Activated naive CD4-positive, alpha-beta T cell treated with anti-CD3 and anti-CD28 coated beads, Interleukin-2, amount 50 U/mL, for 72 hours (primary cell): ENCODE results near the gene CTSL. TPM values are rescaled to one million over a fixed set of nuclear protein-coding genes. Genes with fewer than 3 reads are reported as not detected.

ENCODE experiments used
- ATAC-seq, 2 donors: fragments of 150-1000 bp; cut with Tn5 transposase; 2 replicates each; pipeline ENCODE4 v1.10.0; 2021; ENCODE audit warnings: mild to moderate bottlenecking in 2 of 2, moderate library complexity in 2 of 2
- DNase-seq, 2 donors: peaks; one replicate each; pipeline ENCODE4 v3.0.0; 2021 to 2022; ENCODE audit warnings: low spot score in 2 of 2
- H3K27ac Mint-ChIP-seq, 2 donors: one replicate each; pipeline ENCODE4 v1.8.0; 2022; ENCODE audit warnings: mild to moderate bottlenecking in 2 of 2, mixed read lengths in 2 of 2
- H3K36me3 Mint-ChIP-seq, 2 donors: one replicate each; pipeline ENCODE4 v1.8.0; 2022; ENCODE audit warnings: mixed read lengths in 2 of 2
- H3K9me3 Mint-ChIP-seq, 2 donors: one replicate each; pipeline ENCODE4 v1.8.0; 2022; ENCODE audit warnings: mixed read lengths in 2 of 2
- total RNA-seq, 2 donors: library from RNA; stranded (reverse); gene quantifications; one replicate each; pipeline ENCODE4 v1.2.3, GENCODE V29; 2022

CTSL gene
- 1 to 10 TPM; 5.2 to 6.7 TPM for total RNA-seq

DNA sequence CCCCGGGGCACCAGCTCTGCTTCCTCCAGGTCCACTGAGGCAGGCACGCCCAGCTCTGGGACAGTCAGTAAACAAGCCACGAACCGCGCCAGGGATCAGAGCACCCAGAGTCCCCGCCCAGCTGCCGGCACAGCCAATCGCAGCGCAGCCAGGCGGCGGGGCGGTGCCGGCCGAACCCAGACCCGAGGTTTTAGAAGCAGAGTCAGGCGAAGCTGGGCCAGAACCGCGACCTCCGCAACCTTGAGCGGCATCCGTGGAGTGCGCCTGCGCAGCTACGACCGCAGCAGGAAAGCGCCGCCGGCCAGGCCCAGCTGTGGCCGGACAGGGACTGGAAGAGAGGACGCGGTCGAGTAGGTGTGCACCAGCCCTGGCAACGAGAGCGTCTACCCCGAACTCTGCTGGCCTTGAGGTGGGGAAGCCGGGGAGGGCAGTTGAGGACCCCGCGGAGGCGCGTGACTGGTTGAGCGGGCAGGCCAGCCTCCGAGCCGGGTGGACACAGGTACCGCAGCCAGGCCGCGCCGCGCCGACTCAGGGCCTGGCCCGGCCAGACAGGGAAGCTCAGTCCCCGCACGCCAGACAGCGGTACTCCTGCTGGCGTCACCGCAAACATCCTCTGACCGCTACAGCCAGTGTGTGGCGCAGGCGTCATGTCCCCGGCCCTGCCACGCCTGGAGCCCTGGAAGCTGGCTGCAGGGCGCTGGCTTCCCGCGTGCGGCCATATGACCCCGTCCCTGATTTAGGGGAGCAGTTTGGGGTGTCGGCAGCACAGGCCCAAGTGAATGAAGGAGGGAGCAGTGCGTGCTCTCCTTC is at the start of gene CTSL:
TSS of gene CTSL (plus strand) at position 220 of the 810 bp plus-strand sequence. CDS start 1,485 bp downstream, outside the sequence.
- H3K27ac Mint-ChIP-seq = peak within 1 kb of the TSS; percentile 77 to 79
- H3K9me3 Mint-ChIP-seq = no peaks in the 10 kb centered on the region
- DNase-seq (peak; percentile 35 to 66), ATAC-seq (peak; percentile 88 to 91)
- peaks cover 0 to 15% of the 10 kb centered on the region in 2 donors for H3K36me3 Mint-ChIP-seq

DNA sequence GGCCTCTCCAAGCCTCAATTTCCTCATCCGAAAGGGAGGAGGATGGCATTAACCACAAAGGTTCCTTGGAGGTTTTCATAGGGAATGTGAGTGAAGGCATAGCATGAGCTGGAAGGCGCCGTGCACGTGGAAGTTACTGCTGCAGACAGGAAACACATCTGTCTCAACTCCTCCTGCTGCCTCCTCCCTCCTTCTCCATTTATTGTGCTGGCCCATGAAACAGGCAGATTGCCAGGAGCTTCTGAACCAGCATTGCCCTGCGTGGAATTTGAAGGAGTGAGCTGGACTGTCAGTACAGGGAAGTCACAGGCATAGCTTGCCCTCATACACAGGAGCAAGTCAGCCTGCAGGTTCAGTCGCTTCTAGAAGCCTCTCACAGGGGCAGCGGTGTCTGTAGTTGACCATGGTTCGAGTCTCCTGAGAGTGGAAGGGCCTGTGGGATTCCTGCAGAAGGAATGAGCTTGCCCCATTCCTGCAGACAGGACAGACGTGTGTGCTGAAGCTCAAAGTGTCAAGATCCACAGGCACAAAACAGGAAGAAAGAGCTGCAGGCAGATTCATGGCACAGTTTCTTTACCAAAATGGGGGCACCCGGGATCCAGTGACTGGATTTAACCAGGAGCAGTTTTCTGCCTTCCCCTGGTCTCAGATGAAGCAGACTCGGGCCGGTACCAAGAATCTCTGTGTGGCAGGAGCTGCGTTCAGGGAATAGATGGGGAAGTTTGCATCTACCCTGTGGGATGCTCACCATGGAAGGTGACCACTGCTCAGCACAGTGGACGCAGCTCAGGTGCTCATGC is 48.7 kb upstream of the CTSL start:
- DNase-seq (no peak), ATAC-seq (no peak)
- no peaks in the 10 kb centered on the region for H3K36me3 Mint-ChIP-seq
- H3K27ac Mint-ChIP-seq = no peak overlapping the region
- H3K9me3 Mint-ChIP-seq = no peaks in the 10 kb centered on the region

DNA sequence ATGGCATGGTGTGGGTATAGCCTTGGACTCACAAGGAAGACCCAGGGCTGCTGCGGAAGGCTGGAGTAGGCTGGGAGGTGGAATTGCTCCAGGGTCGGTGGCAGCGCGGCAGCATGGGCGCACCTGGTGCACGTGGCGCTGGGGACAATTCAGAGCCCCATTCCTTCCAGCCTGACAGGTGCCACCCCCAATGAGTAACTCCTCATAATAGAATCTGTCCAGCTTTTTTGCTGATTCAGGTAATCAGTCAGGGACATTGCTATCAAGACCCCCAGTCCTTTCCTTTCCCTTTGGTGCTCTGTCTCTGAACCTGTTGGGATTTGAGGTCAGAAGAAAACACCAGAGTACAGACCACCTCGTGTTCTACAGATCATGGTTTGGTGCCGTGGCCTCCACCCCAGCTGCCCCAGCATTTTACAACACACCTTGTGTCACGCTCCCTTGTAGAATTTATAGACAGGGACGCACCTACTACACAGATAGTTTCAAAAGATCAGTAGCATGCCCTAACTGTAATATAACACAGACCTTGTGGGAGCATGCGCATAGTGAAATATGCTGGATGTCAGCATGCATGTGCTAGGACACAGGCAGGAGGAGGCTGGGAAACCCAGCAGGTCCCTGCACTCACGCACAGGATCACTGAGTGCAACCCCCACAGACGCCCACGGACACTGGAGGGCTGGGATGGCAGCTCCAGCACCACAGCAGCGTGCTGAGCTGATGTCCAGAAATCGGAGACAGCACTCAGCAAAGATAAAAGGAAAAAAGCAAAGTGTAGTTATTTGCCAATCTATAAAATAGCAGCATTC is 47.9 kb upstream of the CTSL start:
- Mint-ChIP-seq H3K36me3 (no peaks in the 10 kb centered on the region), H3K27ac (no peak overlapping the region), H3K9me3 (no peaks in the 10 kb centered on the region)
- ATAC-seq = no peak
- DNase-seq = no peak

DNA sequence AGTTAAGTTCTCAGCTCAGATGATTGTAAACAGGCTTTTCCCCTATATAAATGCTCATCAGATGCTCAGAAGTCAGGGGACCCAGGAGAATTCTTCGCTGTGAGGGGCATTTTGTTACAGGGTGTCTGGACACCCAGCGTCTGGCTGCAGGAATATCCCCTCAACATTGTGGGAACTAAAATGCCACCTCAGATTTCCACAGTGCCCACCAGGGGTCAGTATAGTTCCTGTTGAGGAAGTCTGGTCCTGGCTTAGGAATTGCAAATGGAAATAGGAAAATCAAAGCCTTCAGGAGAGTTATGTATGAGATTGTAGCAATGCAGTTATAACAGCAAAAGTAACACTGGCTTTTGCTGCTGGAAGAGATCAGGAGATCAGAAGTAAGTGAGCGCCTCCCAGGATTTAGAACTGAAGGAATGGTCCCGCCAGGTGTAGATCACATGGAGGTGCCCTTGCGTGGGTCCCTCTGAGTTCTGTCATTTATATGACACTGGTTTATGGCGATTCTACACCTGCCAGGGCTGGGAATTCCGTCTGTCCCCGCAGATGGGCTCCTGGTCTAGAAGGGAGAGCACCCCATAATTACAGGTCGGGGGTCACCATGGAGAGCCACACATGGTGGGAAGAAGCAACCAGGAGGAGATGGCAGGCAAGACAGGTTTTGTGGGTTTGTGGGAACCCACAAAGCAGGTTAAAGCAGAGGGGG is 47.1 kb upstream of the CTSL start:
- DNase-seq = peak in 1 of 2 donors; percentile 35
- Mint-ChIP-seq H3K36me3 (no peaks in the 10 kb centered on the region), H3K27ac (no peak overlapping the region), H3K9me3 (no peaks in the 10 kb centered on the region)
- ATAC-seq = no peak

DNA sequence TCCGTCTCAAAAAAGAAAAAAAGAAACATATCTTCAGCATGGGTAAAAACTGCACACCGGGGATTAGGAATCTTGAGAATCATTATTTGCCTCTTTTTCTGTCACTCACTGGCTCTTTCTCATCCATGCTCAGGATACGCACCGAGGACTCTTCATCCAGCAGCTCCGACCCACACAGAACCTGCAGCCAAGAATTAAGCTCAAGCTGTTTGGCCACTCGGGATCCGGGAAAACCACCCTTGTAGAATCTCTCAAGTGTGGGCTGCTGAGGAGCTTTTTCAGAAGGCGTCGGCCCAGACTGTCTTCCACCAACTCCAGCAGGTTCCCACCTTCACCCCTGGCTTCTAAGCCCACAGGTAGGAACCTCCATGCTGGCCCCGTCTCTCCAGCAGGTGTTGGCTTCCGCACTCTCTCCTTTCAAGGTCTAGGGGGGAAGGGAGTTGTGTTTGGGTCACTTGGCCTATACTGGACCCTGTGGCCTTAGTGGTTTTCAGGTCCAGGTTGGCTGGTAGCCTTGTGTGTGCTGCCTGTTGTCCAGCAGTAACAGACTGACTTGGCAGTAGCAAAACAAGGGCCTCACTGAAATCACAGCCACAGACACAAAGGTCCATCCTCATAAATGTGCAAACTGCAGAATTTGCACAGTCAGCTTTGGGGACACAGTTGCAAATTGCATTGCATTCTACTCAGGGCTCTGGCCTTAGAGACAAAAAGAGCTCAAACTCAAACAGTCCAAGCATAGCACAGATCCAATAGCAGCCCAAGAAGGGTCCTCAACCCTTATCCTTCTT is 44.5 kb upstream of the CTSL start:
- no peak for ATAC-seq
- H3K9me3 Mint-ChIP-seq = no peaks in the 10 kb centered on the region

DNA sequence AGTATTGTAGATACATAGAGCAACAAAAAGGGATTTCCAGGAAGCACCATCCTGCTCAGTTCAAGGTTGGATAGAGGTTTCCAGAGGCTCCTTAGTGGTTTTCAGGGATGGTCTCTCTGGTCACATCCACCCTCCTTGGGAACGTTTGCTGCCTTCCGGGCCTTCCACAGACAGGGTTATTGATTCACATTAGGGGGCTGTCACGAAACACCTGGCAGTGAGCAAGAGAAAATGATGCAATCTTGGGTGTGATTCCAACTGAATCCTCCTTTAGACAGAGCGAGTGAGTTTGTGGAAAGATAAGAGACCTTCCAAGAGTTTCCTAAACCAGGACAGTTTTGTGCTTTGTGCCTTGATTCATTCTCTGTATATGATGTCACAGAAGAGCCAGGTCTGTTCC is 43.8 kb upstream of the CTSL start:
- ATAC-seq = no peak

More for the DNA sequence above, 44.5 kb upstream of the CTSL start:
- H3K36me3 Mint-ChIP-seq = no peaks in the 10 kb centered on the region
- no peak for DNase-seq
- H3K27ac Mint-ChIP-seq = no peak overlapping the region

DNA sequence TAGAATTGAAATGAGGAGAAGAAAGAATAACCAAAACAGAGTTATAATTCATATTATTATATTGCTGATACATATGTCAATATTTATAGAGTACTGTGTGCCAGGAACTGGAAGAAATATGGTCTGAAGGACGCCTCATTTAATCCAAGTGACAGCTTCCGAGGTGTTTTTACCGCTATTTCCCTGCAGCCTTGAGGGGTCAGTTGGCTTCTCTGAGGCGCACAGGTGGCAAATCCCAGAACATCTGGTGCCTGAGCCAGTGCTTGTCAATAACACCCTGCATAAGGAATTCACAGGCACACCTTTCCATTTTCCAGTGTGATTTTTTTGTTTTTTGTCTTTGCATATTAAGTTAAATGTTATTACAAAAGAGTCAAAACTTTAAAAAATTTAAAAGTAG is 43.3 kb upstream of the CTSL start:
- no peak for DNase-seq

More for the DNA sequence above, 43.8 kb upstream of the CTSL start:
- no peaks in the 10 kb centered on the region for H3K9me3 Mint-ChIP-seq
- H3K36me3 Mint-ChIP-seq = no peaks in the 10 kb centered on the region
- DNase-seq = no peak
- H3K27ac Mint-ChIP-seq = no peak overlapping the region

DNA sequence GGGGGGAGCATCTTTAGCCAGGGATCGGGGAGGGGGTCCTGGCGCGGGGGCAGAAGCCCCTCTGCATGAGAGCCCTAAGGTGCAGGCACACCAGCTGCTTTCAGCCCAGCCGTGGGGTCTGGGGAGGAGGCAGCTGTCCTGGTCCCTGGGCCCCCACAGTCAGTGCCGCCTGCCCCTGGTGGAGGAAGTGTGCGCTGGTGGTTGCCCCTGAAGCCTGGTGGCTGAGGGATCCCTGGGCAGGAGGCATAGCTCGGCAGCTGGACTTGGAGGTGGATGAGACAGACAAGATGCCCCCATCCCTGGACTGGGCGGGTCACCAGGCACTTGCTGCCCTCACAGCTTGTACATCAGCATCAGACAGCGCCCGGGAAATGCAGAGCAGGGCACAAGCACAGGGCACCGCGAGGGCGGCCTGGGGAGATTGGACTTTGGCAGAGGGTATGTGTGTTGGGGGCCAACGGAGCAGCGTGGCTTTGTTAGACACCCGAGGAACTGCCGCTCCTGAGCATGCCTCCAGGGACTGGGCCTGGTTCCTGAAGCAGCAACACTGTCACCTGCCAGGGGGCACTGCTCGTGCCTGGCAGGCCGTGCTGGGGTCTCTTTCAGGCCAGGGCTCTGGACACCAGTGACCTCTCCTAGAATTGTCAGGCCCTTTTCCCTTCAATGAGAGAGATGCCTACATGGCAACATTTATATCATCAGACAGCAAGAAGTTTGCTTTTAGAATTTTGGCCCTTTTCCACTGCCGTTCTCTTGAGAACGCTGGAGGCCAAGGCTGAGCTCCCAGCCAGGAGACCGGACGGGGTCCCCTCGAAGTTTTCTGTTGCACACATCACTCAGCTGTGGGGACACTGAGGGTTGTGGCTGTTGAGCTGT is 41.9 kb upstream of the CTSL start:
- Mint-ChIP-seq H3K27ac (no peak overlapping the region), H3K9me3 (no peaks in the 10 kb centered on the region), H3K36me3 (no peaks in the 10 kb centered on the region)
- no peak for ATAC-seq
- no peak for DNase-seq

More for the DNA sequence above, 43.3 kb upstream of the CTSL start:
- Mint-ChIP-seq H3K27ac (no peak overlapping the region), H3K9me3 (no peaks in the 10 kb centered on the region), H3K36me3 (no peaks in the 10 kb centered on the region)
- no peak for ATAC-seq

DNA sequence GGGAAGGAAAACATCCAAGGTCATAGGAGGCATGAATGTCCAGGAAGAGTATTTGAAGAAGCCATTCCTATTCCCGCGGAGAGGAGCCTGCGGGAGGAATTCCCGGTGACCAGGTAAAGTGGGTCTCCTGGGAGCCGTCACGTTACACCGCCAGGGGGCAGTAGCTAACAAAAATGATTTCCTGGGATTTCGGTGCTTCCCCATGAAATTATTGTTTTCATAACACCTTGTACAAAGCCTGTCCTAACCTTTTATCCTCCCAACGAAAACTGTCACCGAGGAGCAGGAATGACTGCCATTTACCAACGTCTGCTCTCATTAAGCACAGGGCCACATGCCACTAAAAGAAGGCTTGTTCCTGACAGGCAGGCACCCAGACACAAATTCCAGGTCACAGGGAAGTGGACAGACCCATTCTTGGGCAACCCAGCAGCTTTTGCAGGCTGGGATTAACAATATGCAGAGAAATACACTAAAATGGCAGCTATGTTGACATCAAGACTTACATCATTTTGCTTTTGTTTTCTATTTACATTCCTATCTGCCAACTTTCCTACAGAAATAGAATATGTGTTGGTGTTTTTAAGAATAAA is 41.2 kb upstream of the CTSL start:
- ATAC-seq (no peak), DNase-seq (no peak)
- H3K27ac Mint-ChIP-seq = no peak overlapping the region
- peaks cover 0 to 7% of the 10 kb centered on the region in 2 donors for H3K36me3 Mint-ChIP-seq
- peaks cover 0 to 6% of the 10 kb centered on the region in 2 donors for H3K9me3 Mint-ChIP-seq

DNA sequence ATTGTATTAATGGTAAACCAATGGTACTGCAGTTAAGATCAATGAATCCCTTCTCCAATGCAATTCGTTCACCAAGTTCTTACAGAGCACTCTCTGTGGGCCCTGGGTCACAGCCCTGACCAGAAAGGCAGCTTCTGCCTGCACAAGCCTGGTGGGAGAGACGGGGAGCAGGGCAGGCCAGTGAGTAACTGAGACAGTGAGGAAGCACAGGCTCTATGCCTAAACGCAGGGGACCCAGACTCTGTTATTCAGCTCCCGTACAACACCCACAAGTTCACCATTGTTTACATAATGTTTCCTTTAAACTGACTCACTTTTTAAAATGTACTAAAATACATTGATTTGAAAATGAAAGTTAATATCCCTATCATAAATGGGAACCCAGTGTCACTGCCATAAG is 40.5 kb upstream of the CTSL start:
- DNase-seq (no peak), ATAC-seq (peak; percentile 30 to 50)
- H3K27ac Mint-ChIP-seq = peak overlapping the region in 1 of 2 donors; percentile 65
- H3K9me3 Mint-ChIP-seq = peaks cover 0 to 6% of the 10 kb centered on the region in 2 donors
- H3K36me3 Mint-ChIP-seq = peaks cover 0 to 7% of the 10 kb centered on the region in 2 donors

DNA sequence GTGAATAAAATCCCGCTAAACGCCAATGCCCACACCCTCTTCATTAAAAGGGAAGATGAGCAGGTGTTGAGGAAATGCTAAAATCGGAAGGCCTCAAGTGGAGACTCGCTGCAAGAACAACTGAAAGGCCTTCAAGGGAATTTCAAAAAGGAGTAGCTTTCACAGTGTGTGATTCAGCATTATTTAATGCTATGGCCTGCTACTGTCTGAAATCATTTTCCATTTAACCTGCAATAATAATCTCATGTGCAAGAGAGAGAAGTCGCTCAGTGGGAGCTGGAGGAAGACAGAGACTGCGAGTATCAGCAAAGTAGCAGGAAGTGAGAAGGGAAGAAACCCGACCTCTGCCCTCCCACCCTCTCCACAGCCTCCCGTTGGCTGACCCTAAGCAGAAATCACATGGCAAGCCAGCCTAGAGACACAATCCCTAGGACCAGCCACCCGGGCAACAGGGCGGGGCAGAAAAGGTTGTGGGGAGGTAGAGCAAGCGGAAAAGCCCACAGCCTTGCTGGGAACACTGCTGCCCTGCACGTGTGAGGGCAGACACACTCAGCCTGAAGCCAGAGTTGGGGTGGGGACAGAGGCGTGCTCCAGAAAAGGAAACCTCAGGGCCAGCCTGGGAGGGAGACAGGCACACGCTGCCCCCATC is 39.9 kb upstream of the CTSL start:
- H3K27ac Mint-ChIP-seq = peak overlapping the region in 1 of 2 donors; percentile 65

DNA sequence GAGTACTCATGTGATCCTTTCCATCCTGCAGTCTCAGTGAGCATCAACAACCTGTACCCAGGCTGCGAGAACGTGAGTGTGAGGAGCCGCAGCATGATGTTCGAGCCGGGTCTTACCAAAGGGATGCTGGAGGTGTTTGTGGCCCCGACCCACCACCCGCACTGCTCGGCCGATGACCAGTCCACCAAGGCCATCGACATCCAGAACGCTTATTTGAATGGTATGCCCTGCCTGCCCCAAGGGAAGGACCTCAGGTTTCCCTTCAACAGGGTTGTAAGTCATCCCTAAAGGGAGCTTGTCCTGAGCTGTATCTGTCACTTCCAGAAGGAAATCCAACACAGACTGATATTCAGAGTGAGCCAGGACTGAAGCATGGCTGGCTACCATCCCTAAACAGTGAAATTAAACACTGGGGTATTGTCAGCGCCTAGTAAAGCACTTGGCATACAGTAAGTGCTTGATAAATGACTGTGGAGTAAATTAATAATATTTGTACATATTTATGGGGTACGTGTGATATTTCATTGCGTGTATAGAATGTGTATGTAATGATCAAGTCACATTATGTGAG is 39.3 kb upstream of the CTSL start:
- Mint-ChIP-seq H3K27ac (peak overlapping the region in 1 of 2 donors; percentile 65), H3K36me3 (peaks cover 0 to 10% of the 10 kb centered on the region in 2 donors), H3K9me3 (peaks cover 0 to 6% of the 10 kb centered on the region in 2 donors)
- no peak for ATAC-seq
- no peak for DNase-seq

More for the DNA sequence above, 39.9 kb upstream of the CTSL start:
- no peak for DNase-seq
- peaks cover 0 to 7% of the 10 kb centered on the region in 2 donors for H3K36me3 Mint-ChIP-seq
- peaks cover 0 to 6% of the 10 kb centered on the region in 2 donors for H3K9me3 Mint-ChIP-seq
- peak in 1 of 2 donors; percentile 50 for ATAC-seq

DNA sequence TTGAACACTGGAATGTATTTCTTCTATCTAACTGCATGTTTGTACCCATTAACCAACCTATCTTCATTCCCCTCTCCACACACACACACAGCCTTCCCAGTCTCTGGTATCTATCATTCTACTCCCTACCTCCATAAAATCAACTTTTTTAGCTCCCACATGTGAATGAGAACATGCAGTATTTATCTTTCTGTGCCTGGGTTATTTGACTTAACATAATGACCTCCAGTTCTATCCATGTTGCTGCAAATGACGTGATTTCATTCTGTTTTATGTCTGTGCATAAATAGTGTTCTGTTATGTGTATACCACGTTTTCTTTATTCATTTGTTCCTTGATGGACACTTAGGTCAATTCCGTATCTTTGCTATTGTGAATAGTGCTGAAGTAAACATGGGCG is 38.7 kb upstream of the CTSL start:
- ATAC-seq = no peak
- Mint-ChIP-seq H3K27ac (no peak overlapping the region), H3K36me3 (peaks cover 0 to 11% of the 10 kb centered on the region in 2 donors), H3K9me3 (peaks cover 0 to 6% of the 10 kb centered on the region in 2 donors)
- DNase-seq = no peak
